Brain pericyte (primary cell): ENCODE measurements around the gene RNF20.
"Not testable (repeated sequence)": the region's sequence is repeated elsewhere in the genome, so short reads cannot be mapped to it uniquely, and the experiment has no call there.

Experiments
- DNase-seq: peaks from one replicate; pipeline ENCODE4 v3.0.0-alpha.2; 2012; ENCODE audit warnings: low read depth, low spot score

Gene RNF20

GRCh38 chr9:101533334-101534204 lies at the start of gene RNF20:
RNF20 (plus strand) TSS chr9:101533853; CDS start chr9:101535424, 1,571 bp downstream.
- peak; percentile 96 for DNase-seq

- DNase-seq = no peak
Measured at GRCh38 chr9:101484046-101484445, 49.6 kb upstream of the RNF20 start.

GRCh38 chr9:101485924-101486692 lies 47.5 kb upstream of the RNF20 start:
- no peak for DNase-seq

- no peak for DNase-seq
Measured at GRCh38 chr9:101486693-101487442, 46.8 kb upstream of the RNF20 start.

- no peak for DNase-seq
Measured at GRCh38 chr9:101487443-101487840, 46.2 kb upstream of the RNF20 start.

- no peak for DNase-seq
Measured at GRCh38 chr9:101495810-101496209, 37.8 kb upstream of the RNF20 start.

GRCh38 chr9:101498323-101498722 lies 35.3 kb upstream of the RNF20 start:
- DNase-seq = no peak

- no peak for DNase-seq
Measured at GRCh38 chr9:101504188-101504587, 29.5 kb upstream of the RNF20 start.

GRCh38 chr9:101508211-101508610 lies 25.4 kb upstream of the RNF20 start:
- no peak for DNase-seq

GRCh38 chr9:101509572-101509971 lies 24.1 kb upstream of the RNF20 start:
- DNase-seq = no peak

- DNase-seq = no peak
Measured at GRCh38 chr9:101510459-101510858, 23.2 kb upstream of the RNF20 start.

- DNase-seq = no peak
Measured at GRCh38 chr9:101511009-101511408, 22.6 kb upstream of the RNF20 start.

- no peak for DNase-seq
Measured at GRCh38 chr9:101512116-101512515, 21.5 kb upstream of the RNF20 start.

- DNase-seq = no peak
Measured at GRCh38 chr9:101513351-101513750, 20.3 kb upstream of the RNF20 start.

GRCh38 chr9:101514071-101514470 lies 19.6 kb upstream of the RNF20 start:
- DNase-seq = no peak

- no peak for DNase-seq
Measured at GRCh38 chr9:101516655-101517054, 17.0 kb upstream of the RNF20 start.

GRCh38 chr9:101518489-101518888 lies 15.2 kb upstream of the RNF20 start:
- DNase-seq = not testable (repeated sequence)

- DNase-seq = no peak
Measured at GRCh38 chr9:101524371-101524770, 9.3 kb upstream of the RNF20 start.

- DNase-seq = no peak
Measured at GRCh38 chr9:101527066-101527465, 6.6 kb upstream of the RNF20 start.

- DNase-seq = no peak
Measured at GRCh38 chr9:101528015-101528414, 5.6 kb upstream of the RNF20 start.

GRCh38 chr9:101530076-101530711 lies 3.5 kb upstream of the RNF20 start:
- peak; percentile 50 for DNase-seq

- no peak for DNase-seq
Measured at GRCh38 chr9:101536351-101536750, 2.7 kb downstream of the RNF20 start.
